ENCODE data around the gene KLK6. TPM values are rescaled to one million over a fixed set of nuclear protein-coding genes. Genes with fewer than 3 reads are reported as not detected.

The KLK6 gene
- total and polyA plus RNA-seq, 8 donors: not detected

GRCh38 chr19:51014242-51014641, 44.9 kb upstream of the KLK6 start:
- Histone ChIP-seq H3K27me3 (no peaks in the 10 kb centered on the region), H3K27ac (no peak overlapping the region), H3K4me1 (no peaks in the 10 kb centered on the region), H3K9me3 (no peaks in the 10 kb centered on the region), H3K36me3 (no peaks in the 10 kb centered on the region), H3K4me3 (no peak overlapping the region)
- no peak for FAIRE-seq
- no peak for ATAC-seq
- WGBS, 2 donors: 68 to 79% methylated on average over 6 of the region's 6 CpGs
- intact Hi-C loops (cut with DNase I): no loop called here
- no peak for TF ChIP-seq CTCF (IDR thresholded peaks at IDR 0.05)
- no peak for DNase-seq

- no peak overlapping the region for H3K27ac ChIP-seq
- no peaks in the 10 kb centered on the region for H3K27me3 ChIP-seq
- H3K9me3 ChIP-seq: no peaks in the 10 kb centered on the region
- no peak overlapping the region for H3K4me3 ChIP-seq
- DNase-seq: no peak
- WGBS, 2 donors: 53 to 60% methylated on average over 12 of the region's 12 CpGs
- no peaks in the 10 kb centered on the region for H3K4me1 ChIP-seq
- no peak for FAIRE-seq
- H3K36me3 ChIP-seq: no peaks in the 10 kb centered on the region
- no peak for ATAC-seq
- TF ChIP-seq CTCF (IDR thresholded peaks at IDR 0.05): no peak
- intact Hi-C loops (cut with DNase I): no loop called here
Observed at GRCh38 chr19:51012661-51013190, 43.3 kb upstream of the KLK6 start.

GRCh38 chr19:51010066-51010795, 40.8 kb upstream of the KLK6 start:
- Histone ChIP-seq H3K4me3 (no peak overlapping the region), H3K36me3 (no peaks in the 10 kb centered on the region), H3K4me1 (no peaks in the 10 kb centered on the region), H3K27me3 (no peaks in the 10 kb centered on the region), H3K9me3 (no peaks in the 10 kb centered on the region), H3K27ac (no peak overlapping the region)
- no peak for TF ChIP-seq CTCF (IDR thresholded peaks at IDR 0.05)
- WGBS, 2 donors: 53 to 55% methylated on average over 4 of the region's 4 CpGs
- no peak for DNase-seq
- no peak for FAIRE-seq
- no peak for ATAC-seq
- intact Hi-C loops (cut with DNase I): no loop called here

- no peak overlapping the region for H3K4me3 ChIP-seq
- H3K27me3 ChIP-seq: no peaks in the 10 kb centered on the region
- ATAC-seq: no peak
- no peak overlapping the region for H3K27ac ChIP-seq
- no peaks in the 10 kb centered on the region for H3K36me3 ChIP-seq
- TF ChIP-seq CTCF (IDR thresholded peaks at IDR 0.05): no peak
- no peaks in the 10 kb centered on the region for H3K9me3 ChIP-seq
- H3K4me1 ChIP-seq: no peaks in the 10 kb centered on the region
- DNase-seq: no peak
- intact Hi-C loops (cut with DNase I): no loop called here
- no peak for FAIRE-seq
- 45 to 60% methylated on average over 15 to 19 of the region's 19 CpGs for WGBS, 2 donors
Observed at GRCh38 chr19:51009061-51009891, 39.9 kb upstream of the KLK6 start.
